ENCODE results near the gene PCDHGA10.

GRCh38 chr5:141363952-141364660 is 48.7 kb upstream of the PCDHGA10 start, which contains the start of gene PCDHGA5:
- TF ChIP-seq CTCF (IDR thresholded peaks at IDR 0.05; ENCODE audit: low read depth, low read length) (no peak), EZH2phosphoT487 (IDR thresholded peaks at IDR 0.05; ENCODE audit: low read depth) (no peak)
